ENCODE data around the gene STAB2.

- TF ChIP-seq RAD21 (IDR thresholded peaks at IDR 0.05; ENCODE audit: low read depth) (no peak), EZH2 (IDR thresholded peaks at IDR 0.05) (no peak), POLR2AphosphoS5 (IDR thresholded peaks at IDR 0.05; ENCODE audit: low read depth, low read length) (no peak), POLR2A (IDR thresholded peaks at IDR 0.05; ENCODE audit: borderline replicate concordance, extremely low read depth, insufficient read depth, insufficient read length) (no peak), JUND (IDR thresholded peaks at IDR 0.05) (no peak), YY1 (IDR thresholded peaks at IDR 0.05; ENCODE audit: extremely low read depth, insufficient replicate concordance, low read depth, low read length) (no peak)
- TF ChIP-seq, protein P1, sequence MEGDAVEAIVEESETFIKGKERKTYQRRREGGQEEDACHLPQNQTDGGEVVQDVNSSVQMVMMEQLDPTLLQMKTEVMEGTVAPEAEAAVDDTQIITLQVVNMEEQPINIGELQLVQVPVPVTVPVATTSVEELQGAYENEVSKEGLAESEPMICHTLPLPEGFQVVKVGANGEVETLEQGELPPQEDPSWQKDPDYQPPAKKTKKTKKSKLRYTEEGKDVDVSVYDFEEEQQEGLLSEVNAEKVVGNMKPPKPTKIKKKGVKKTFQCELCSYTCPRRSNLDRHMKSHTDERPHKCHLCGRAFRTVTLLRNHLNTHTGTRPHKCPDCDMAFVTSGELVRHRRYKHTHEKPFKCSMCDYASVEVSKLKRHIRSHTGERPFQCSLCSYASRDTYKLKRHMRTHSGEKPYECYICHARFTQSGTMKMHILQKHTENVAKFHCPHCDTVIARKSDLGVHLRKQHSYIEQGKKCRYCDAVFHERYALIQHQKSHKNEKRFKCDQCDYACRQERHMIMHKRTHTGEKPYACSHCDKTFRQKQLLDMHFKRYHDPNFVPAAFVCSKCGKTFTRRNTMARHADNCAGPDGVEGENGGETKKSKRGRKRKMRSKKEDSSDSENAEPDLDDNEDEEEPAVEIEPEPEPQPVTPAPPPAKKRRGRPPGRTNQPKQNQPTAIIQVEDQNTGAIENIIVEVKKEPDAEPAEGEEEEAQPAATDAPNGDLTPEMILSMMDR (IDR thresholded peaks at IDR 0.05 in 2 of 3, conservative IDR thresholded peaks at IDR 0.05 in 1 of 3; ENCODE audit: borderline replicate concordance in 1 of 3, insufficient read depth in 1 of 3, low read depth in 2 of 3, low read length in 2 of 3) = no peak
- TF ChIP-seq, protein P2, sequence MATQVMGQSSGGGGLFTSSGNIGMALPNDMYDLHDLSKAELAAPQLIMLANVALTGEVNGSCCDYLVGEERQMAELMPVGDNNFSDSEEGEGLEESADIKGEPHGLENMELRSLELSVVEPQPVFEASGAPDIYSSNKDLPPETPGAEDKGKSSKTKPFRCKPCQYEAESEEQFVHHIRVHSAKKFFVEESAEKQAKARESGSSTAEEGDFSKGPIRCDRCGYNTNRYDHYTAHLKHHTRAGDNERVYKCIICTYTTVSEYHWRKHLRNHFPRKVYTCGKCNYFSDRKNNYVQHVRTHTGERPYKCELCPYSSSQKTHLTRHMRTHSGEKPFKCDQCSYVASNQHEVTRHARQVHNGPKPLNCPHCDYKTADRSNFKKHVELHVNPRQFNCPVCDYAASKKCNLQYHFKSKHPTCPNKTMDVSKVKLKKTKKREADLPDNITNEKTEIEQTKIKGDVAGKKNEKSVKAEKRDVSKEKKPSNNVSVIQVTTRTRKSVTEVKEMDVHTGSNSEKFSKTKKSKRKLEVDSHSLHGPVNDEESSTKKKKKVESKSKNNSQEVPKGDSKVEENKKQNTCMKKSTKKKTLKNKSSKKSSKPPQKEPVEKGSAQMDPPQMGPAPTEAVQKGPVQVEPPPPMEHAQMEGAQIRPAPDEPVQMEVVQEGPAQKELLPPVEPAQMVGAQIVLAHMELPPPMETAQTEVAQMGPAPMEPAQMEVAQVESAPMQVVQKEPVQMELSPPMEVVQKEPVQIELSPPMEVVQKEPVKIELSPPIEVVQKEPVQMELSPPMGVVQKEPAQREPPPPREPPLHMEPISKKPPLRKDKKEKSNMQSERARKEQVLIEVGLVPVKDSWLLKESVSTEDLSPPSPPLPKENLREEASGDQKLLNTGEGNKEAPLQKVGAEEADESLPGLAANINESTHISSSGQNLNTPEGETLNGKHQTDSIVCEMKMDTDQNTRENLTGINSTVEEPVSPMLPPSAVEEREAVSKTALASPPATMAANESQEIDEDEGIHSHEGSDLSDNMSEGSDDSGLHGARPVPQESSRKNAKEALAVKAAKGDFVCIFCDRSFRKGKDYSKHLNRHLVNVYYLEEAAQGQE (IDR thresholded peaks at IDR 0.05; ENCODE audit: low read depth) = no peak
Measured at GRCh38 chr12:103667125-103667524, 80.1 kb downstream of the STAB2 start.
